WTC11 (cell line): ENCODE data around the gene GSK3B. TPM values are rescaled to one million over a fixed set of nuclear protein-coding genes. Genes with fewer than 3 reads are reported as not detected.
A peak's percentile ranks its signal among the peaks of the same experiment; 100 is the strongest.

Source experiments
- ATAC-seq: fragments of 200-7000 bp; cut with Tn5 transposase; 2 replicates; pipeline ENCODE4 v1.10.0; 2021; ENCODE audit warnings: mild to moderate bottlenecking, moderate library complexity
- CTCF ChIA-PET: fragments of 300-600 bp; sonication (Branson Sonifier 250); formaldehyde crosslinking; loops from one replicate; lab custom pipeline; 2021; ENCODE audit warnings: antibody characterized with exemption; lab: Charles Lee
- POLR2A ChIA-PET: fragments of 350-600 bp; sonication (Branson Sonifier 250); formaldehyde crosslinking; loops from one replicate; lab custom pipeline; 2021; ENCODE audit warnings: antibody characterized with exemption; lab: Charles Lee
- DNase-seq: peaks from one replicate; pipeline ENCODE4 v3.0.0; 2021; ENCODE audit warnings: low spot score
- H3K27ac Mint-ChIP-seq: 2 replicates; pipeline ENCODE4 v1.8.0; 2021; ENCODE audit warnings: mixed read lengths
- H3K27me3 Mint-ChIP-seq: 2 replicates; pipeline ENCODE4 v1.8.0; 2021; ENCODE audit warnings: low read depth, mild to moderate bottlenecking, moderate library complexity, mixed read lengths
- H3K36me3 Mint-ChIP-seq: 2 replicates; pipeline ENCODE4 v1.8.0; 2021; ENCODE audit warnings: mixed read lengths
- H3K4me1 Mint-ChIP-seq: 2 replicates; pipeline ENCODE4 v1.8.0; 2022; ENCODE audit warnings: mixed read lengths
- H3K4me3 Mint-ChIP-seq: 2 replicates; pipeline ENCODE4 v1.8.0; 2021; ENCODE audit warnings: mild to moderate bottlenecking, moderate library complexity, mixed read lengths
- H3K9me3 Mint-ChIP-seq: 2 replicates; pipeline ENCODE4 v1.8.0; 2021; ENCODE audit warnings: mixed read lengths
- ARID4B ChIP-seq: sonication (generic); formaldehyde crosslinking; IDR thresholded peaks from 2 replicates; pipeline ENCODE4 v1.8.0; 2023; ENCODE audit warnings: missing genetic modification reagents, mild to moderate bottlenecking, borderline replicate concordance
- ATF1 ChIP-seq: sonication (generic); formaldehyde crosslinking; IDR thresholded peaks from 2 replicates; pipeline ENCODE4 v1.8.1; 2023; ENCODE audit warnings: mild to moderate bottlenecking, moderate library complexity, missing genetic modification reagents
- ATF3 ChIP-seq: sonication (generic); formaldehyde crosslinking; conservative IDR thresholded peaks from 2 replicates; pipeline ENCODE4 v1.8.1; 2022; ENCODE audit warnings: mild to moderate bottlenecking, missing genetic modification reagents
- E2F5 ChIP-seq: sonication (generic); formaldehyde crosslinking; IDR thresholded peaks from 2 replicates; pipeline ENCODE4 v1.8.1; 2022; ENCODE audit warnings: mild to moderate bottlenecking, moderate library complexity, missing genetic modification reagents
- FOXP1 ChIP-seq: sonication (generic); formaldehyde crosslinking; IDR thresholded peaks from 2 replicates; pipeline ENCODE4 v1.8.0; 2022; ENCODE audit warnings: missing genetic modification reagents, mild to moderate bottlenecking, moderate library complexity, borderline replicate concordance
- FOXP4 ChIP-seq: sonication (generic); formaldehyde crosslinking; IDR thresholded peaks from 2 replicates; pipeline ENCODE4 v1.8.0; 2022; ENCODE audit warnings: mild to moderate bottlenecking, missing genetic modification reagents
- GTF2I ChIP-seq: fragments of 250-450 bp; sonication (Bioruptor Pico); conservative IDR thresholded peaks from 2 replicates; pipeline ENCODE4 v1.4.0; 2021; ENCODE audit warnings: mild to moderate bottlenecking
- KAT7 ChIP-seq: sonication (generic); formaldehyde crosslinking; IDR thresholded peaks from 2 replicates; pipeline ENCODE4 v1.8.1; 2023; ENCODE audit warnings: missing genetic modification reagents, mild to moderate bottlenecking, borderline replicate concordance
- MAX ChIP-seq: sonication (generic); formaldehyde crosslinking; IDR thresholded peaks from 2 replicates; pipeline ENCODE4 v1.8.0; 2022; ENCODE audit warnings: mild to moderate bottlenecking, missing genetic modification reagents
- NFATC4 ChIP-seq: fragments of 250-450 bp; sonication (Bioruptor Pico); IDR thresholded peaks from 2 replicates; pipeline ENCODE4 v1.9.0; 2021; ENCODE audit warnings: mild to moderate bottlenecking
- RORB ChIP-seq: fragments of 250-450 bp; sonication (Bioruptor Pico); IDR thresholded peaks from 2 replicates; pipeline ENCODE4 v1.9.0; 2021; ENCODE audit warnings: mild to moderate bottlenecking
- ZNF121 ChIP-seq: sonication (generic); formaldehyde crosslinking; IDR thresholded peaks from 2 replicates; pipeline ENCODE4 v1.8.0; 2023; ENCODE audit warnings: missing genetic modification reagents
- ZNF317 ChIP-seq: sonication (generic); formaldehyde crosslinking; IDR thresholded peaks from 2 replicates; pipeline ENCODE4 v1.8.1; 2023; ENCODE audit warnings: low read depth, mild to moderate bottlenecking, moderate library complexity, missing genetic modification reagents, borderline replicate concordance
- ZNF671 ChIP-seq: fragments of 250-450 bp; sonication (Bioruptor Pico); IDR thresholded peaks from 2 replicates; pipeline ENCODE4 v1.8.0; 2021; ENCODE audit warnings: mild to moderate bottlenecking
- ZSCAN18 ChIP-seq: fragments of 250-450 bp; sonication (Bioruptor Pico); IDR thresholded peaks from 2 replicates; pipeline ENCODE4 v2.1.2; 2022; ENCODE audit warnings: mild to moderate bottlenecking, moderate library complexity
- total RNA-seq: library from RNA; stranded (reverse); gene quantifications from 3 replicates; pipeline ENCODE4 v1.2.3, GENCODE V29; 2021
- TF ChIP-seq, protein P1 (sequence below): sonication (generic); formaldehyde crosslinking; IDR thresholded peaks from 2 replicates; pipeline ENCODE4 v1.8.1; 2022; ENCODE audit warnings: low read depth, mild to moderate bottlenecking, moderate library complexity, missing genetic modification reagents, borderline replicate concordance
- TF ChIP-seq, protein P2 (sequence below): sonication (generic); formaldehyde crosslinking; IDR thresholded peaks from 2 replicates; pipeline ENCODE4 v1.8.1; 2023; ENCODE audit warnings: mild to moderate bottlenecking, missing genetic modification reagents

The GSK3B gene
- total RNA-seq, 1 experiment from 2014 or later: 48.9 TPM

GRCh38 chr3:120021523-120021922, 72.7 kb downstream of the GSK3B start:
- H3K4me1 Mint-ChIP-seq: peaks cover 40% of the 10 kb centered on the region

More at GRCh38 chr3:120021523-120021922, 72.7 kb downstream of the GSK3B start:
- ChIA-PET POLR2A (no interaction called here), CTCF (interaction anchor here (0.7 kb wide), 1 partner anchor 16 kb away, joined by 3 read pairs; no protein-coding TSS in a partner anchor)
- Mint-ChIP-seq H3K27me3 (no peaks in the 10 kb centered on the region), H3K36me3 (no peaks in the 10 kb centered on the region), H3K9me3 (no peaks in the 10 kb centered on the region), H3K4me3 (no peak overlapping the region), H3K27ac (0 out of 2 replicates have a peak overlapping the region, but pooled peaks have one; percentile 23)
- TF ChIP-seq ATF3 (CRISPR knock-in tag) (no peak), KAT7 (CRISPR knock-in tag) (no peak), NFATC4 (CRISPR knock-in tag) (no peak), ARID4B (CRISPR knock-in tag) (no peak), ZNF121 (CRISPR knock-in tag) (no peak), FOXP1 (no peak), ATF1 (CRISPR knock-in tag) (no peak), ZNF671 (CRISPR knock-in tag) (no peak), FOXP4 (CRISPR knock-in tag) (no peak), ZSCAN18 (CRISPR knock-in tag) (no peak), MAX (CRISPR knock-in tag) (no peak), RORB (CRISPR knock-in tag) (no peak), E2F5 (no peak), GTF2I (CRISPR knock-in tag) (no peak), ZNF317 (no peak)
- TF ChIP-seq, protein P1, sequence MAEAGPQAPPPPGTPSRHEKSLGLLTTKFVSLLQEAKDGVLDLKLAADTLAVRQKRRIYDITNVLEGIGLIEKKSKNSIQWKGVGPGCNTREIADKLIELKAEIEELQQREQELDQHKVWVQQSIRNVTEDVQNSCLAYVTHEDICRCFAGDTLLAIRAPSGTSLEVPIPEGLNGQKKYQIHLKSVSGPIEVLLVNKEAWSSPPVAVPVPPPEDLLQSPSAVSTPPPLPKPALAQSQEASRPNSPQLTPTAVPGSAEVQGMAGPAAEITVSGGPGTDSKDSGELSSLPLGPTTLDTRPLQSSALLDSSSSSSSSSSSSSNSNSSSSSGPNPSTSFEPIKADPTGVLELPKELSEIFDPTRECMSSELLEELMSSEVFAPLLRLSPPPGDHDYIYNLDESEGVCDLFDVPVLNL (CRISPR knock-in tag): no peak
- TF ChIP-seq, protein P2, sequence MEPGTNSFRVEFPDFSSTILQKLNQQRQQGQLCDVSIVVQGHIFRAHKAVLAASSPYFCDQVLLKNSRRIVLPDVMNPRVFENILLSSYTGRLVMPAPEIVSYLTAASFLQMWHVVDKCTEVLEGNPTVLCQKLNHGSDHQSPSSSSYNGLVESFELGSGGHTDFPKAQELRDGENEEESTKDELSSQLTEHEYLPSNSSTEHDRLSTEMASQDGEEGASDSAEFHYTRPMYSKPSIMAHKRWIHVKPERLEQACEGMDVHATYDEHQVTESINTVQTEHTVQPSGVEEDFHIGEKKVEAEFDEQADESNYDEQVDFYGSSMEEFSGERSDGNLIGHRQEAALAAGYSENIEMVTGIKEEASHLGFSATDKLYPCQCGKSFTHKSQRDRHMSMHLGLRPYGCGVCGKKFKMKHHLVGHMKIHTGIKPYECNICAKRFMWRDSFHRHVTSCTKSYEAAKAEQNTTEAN (CRISPR knock-in tag): no peak
- no peak for DNase-seq
- ATAC-seq: no peak
